K562 (cell line): ENCODE results near the gene CNOT4. TPM values are rescaled to one million over a fixed set of nuclear protein-coding genes. Genes with fewer than 3 reads are reported as not detected.
"Not testable (repeated sequence)": the region's sequence is repeated elsewhere in the genome, so short reads cannot be mapped to it uniquely, and the experiment has no call there.

Source experiments
- ATAC-seq: fragments of 200-7000 bp; cut with Tn5 transposase; 3 replicates; pipeline ENCODE4 v1.9.1; 2020; ENCODE audit warnings: moderate library complexity
- BruUV-seq: library from RNA; stranded (reverse); fragments of 400-500 nt; replicated peaks from 2 replicates; lab custom pipeline; 2021; lab: Mats Ljungman, UMichigan
- CTCF ChIA-PET: fragments of 300-600 bp; formaldehyde crosslinking; extraction: SDS; loops from one replicate; lab custom pipeline; 2021; ENCODE audit warnings: low intra/inter-chr PET ratio; lab: Yijun Ruan, JAX
- POLR2A ChIA-PET: fragments of 300-600, 350-650 bp; sonication (Branson Sonifier 250); formaldehyde crosslinking; extraction: SDS; loops from one replicate; lab custom pipeline; 2021; ENCODE audit warnings: antibody characterized with exemption, inconsistent platforms; lab: Yijun Ruan, JAX
- DNase-seq, 4 experiments: peaks; one replicate each; pipeline versions ENCODE4 v3.0.0 to v3.0.0-alpha.2; 2011 to 2018; ENCODE audit warnings: low spot score in 3 of 4, mixed read lengths in 3 of 4; ENCODE audit errors: extremely low read depth in 1 of 4
- FAIRE-seq: peaks from 2 replicates; lab custom pipeline; 2011; peaks lifted over from hg19 to GRCh38; lab: Jason Lieb, UNC
- H2AFZ ChIP-seq: 2 replicates; pipeline ENCODE4 v1.6.0; 2011; ENCODE audit warnings: low read depth, low read length, control low read depth, inconsistent platforms
- H3K27ac ChIP-seq: fragments of 200-600 bp; 3 replicates; pipeline ENCODE4 v1.8.0; 2011; ENCODE audit warnings: low read depth, mild to moderate bottlenecking, control low read depth, inconsistent platforms, low read length, moderate library complexity, mixed read lengths; ENCODE audit errors: extremely low read depth
- H3K27me3 ChIP-seq, 2 experiments: fragments of 300-600 bp in 1 of 2; 2 replicates in 1 of 2; 3 replicates in 1 of 2; pipeline versions ENCODE4 v1.6.0 to v1.8.0; 2011; ENCODE audit warnings: inconsistent platforms in 2 of 2, low read length in 2 of 2, mild to moderate bottlenecking in 1 of 2, mixed read lengths in 1 of 2, moderate library complexity in 1 of 2; ENCODE audit not compliant: control insufficient read depth in 2 of 2, insufficient read depth in 2 of 2
- H3K36me3 ChIP-seq: fragments of 300-600 bp; 3 replicates; pipeline ENCODE4 v1.8.0; 2011; ENCODE audit warnings: mild to moderate bottlenecking, low read length, inconsistent platforms; ENCODE audit not compliant: control insufficient read depth, insufficient read depth
- H3K4me1 ChIP-seq, 2 experiments: fragments of 200-600 bp in 1 of 2; replicated peaks in 1 of 2; 2 replicates in 1 of 2; 3 replicates in 1 of 2; pipeline versions ENCODE4 v1.5.1 to v1.8.0; 2011; ENCODE audit warnings: inconsistent platforms in 2 of 2, low read length in 2 of 2, mild to moderate bottlenecking in 1 of 2, mixed read lengths in 1 of 2, moderate library complexity in 1 of 2; ENCODE audit not compliant: control insufficient read depth in 2 of 2, insufficient read depth in 2 of 2
- H3K4me2 ChIP-seq: 2 replicates; pipeline ENCODE4 v1.6.1; 2011; ENCODE audit warnings: low read length, control low read depth, inconsistent platforms, mixed read lengths; ENCODE audit not compliant: insufficient read depth
- H3K4me3 ChIP-seq: fragments of 200-600 bp; sonication (generic), shearing (Covaris generic); 2 replicates; pipeline ENCODE4 v1.5.1; 2016; ENCODE audit warnings: control low read depth, inconsistent platforms
- H3K79me2 ChIP-seq: fragments of 200-600 bp; 3 replicates; pipeline ENCODE4 v1.8.0; 2011; ENCODE audit warnings: low read length, inconsistent platforms; ENCODE audit not compliant: control insufficient read depth, insufficient read depth
- H3K9ac ChIP-seq, 2 experiments: 2 replicates each; pipeline versions ENCODE4 v1.6.0 to v1.6.1; 2011; ENCODE audit warnings: low read depth in 2 of 2, low read length in 2 of 2, control low read depth in 1 of 2, inconsistent platforms in 1 of 2, mild to moderate bottlenecking in 1 of 2, mixed read lengths in 1 of 2; ENCODE audit not compliant: insufficient read depth in 1 of 2
- H3K9me1 ChIP-seq: one replicate; pipeline ENCODE4 v1.6.0; 2011; ENCODE audit warnings: inconsistent platforms, mild to moderate bottlenecking, low read length, moderate library complexity; ENCODE audit not compliant: control insufficient read depth, insufficient read depth
- H3K9me3 ChIP-seq: replicated peaks from 2 replicates; pipeline ENCODE4 v1.5.1; 2011; ENCODE audit warnings: low read depth, low read length, inconsistent platforms; ENCODE audit not compliant: control insufficient read depth, insufficient read depth
- H4K20me1 ChIP-seq: replicated peaks from 2 replicates; pipeline ENCODE4 v1.6.1; 2011; ENCODE audit warnings: low read length, inconsistent platforms, mixed read lengths; ENCODE audit not compliant: control insufficient read depth, insufficient read depth
- ARID1B ChIP-seq: fragments of 450-650 bp; IDR thresholded peaks from 2 replicates; pipeline ENCODE4 v1.6.1; 2016; ENCODE audit warnings: antibody characterized with exemption, mild to moderate bottlenecking, inconsistent platforms
- BCOR ChIP-seq: fragments of 450-650 bp; IDR thresholded peaks from 2 replicates; pipeline ENCODE4 v1.6.1; 2016
- CEBPB ChIP-seq: fragments of 450-650 bp; IDR thresholded peaks from 2 replicates; pipeline ENCODE4 v1.6.1; 2016; ENCODE audit warnings: missing genetic modification characterization, missing compliant biosample characterization
- CEBPG ChIP-seq, 3 experiments: fragments of 200-800 bp in 1 of 3; sonication (Bioruptor generic) in 1 of 3; sonication (generic) in 1 of 3; formaldehyde crosslinking in 1 of 3; IDR thresholded peaks in 2 of 3; conservative IDR thresholded peaks in 1 of 3; 2 replicates each; pipeline versions ENCODE4 v1.6.1 to v1.8.0; 2016 to 2022; ENCODE audit warnings: missing compliant biosample characterization in 2 of 3, missing genetic modification characterization in 2 of 3, mild to moderate bottlenecking in 1 of 3, missing genetic modification reagents in 1 of 3
- DMBX1 ChIP-seq: fragments of 250-450 bp; sonication (Bioruptor Pico); IDR thresholded peaks from 2 replicates; pipeline ENCODE4 v1.8.0; 2022; ENCODE audit warnings: inconsistent platforms, mild to moderate bottlenecking, moderate library complexity, borderline replicate concordance
- FOSL1 ChIP-seq: fragments of 200-800 bp; sonication (Bioruptor generic); conservative IDR thresholded peaks from 2 replicates; pipeline ENCODE4 v1.6.1; 2016; ENCODE audit warnings: missing genetic modification characterization, missing compliant biosample characterization
- JUND ChIP-seq, 2 experiments: IDR thresholded peaks; 2 replicates in 1 of 2; 3 replicates in 1 of 2; pipeline ENCODE4 v1.6.1; 2011; ENCODE audit warnings: borderline replicate concordance in 2 of 2, low read depth in 2 of 2, low read length in 2 of 2, improper control_type of control experiment in 1 of 2, missing biosample characterization in 1 of 2, missing genetic modification characterization in 1 of 2, missing genetic modification reagents in 1 of 2
- KDM1A ChIP-seq, 2 experiments: fragments of 450-650 bp; IDR thresholded peaks; 2 replicates each; pipeline ENCODE4 v1.6.1; 2016; ENCODE audit warnings: mild to moderate bottlenecking in 2 of 2
- MCM2 ChIP-seq: fragments of 450-650 bp; IDR thresholded peaks from 2 replicates; pipeline ENCODE4 v1.6.1; 2017; ENCODE audit warnings: low read depth, mild to moderate bottlenecking
- RBM25 ChIP-seq: fragments of 200-400 bp; formaldehyde crosslinking; IDR thresholded peaks from 2 replicates; pipeline ENCODE4 v1.6.1; 2018; ENCODE audit warnings: low read length, low read depth, moderate library complexity; ENCODE audit not compliant: severe bottlenecking
- RCOR1 ChIP-seq, 2 experiments: IDR thresholded peaks; 2 replicates each; pipeline ENCODE4 v1.6.1; 2012; ENCODE audit warnings: low read depth in 2 of 2, low read length in 2 of 2, borderline replicate concordance in 1 of 2, improper control_type of control experiment in 1 of 2
- ZNF121 ChIP-seq: sonication (generic); formaldehyde crosslinking; conservative IDR thresholded peaks from 2 replicates; pipeline ENCODE4 v1.8.0; 2022; ENCODE audit warnings: missing genetic modification reagents
- WGBS: fragments of 100-300 bp; shearing (Covaris generic); methylation state at CpG from one replicate; pipeline ENCODE4 v1.1.6; 2016; ENCODE audit warnings: low coverage, mixed read lengths; ENCODE audit not compliant: insufficient coverage; ENCODE audit errors: missing lambda C conversion rate; 5-methylcytosine and 5-hydroxymethylcytosine counted together
- in situ Hi-C: fragments of 300-500 bp; cut with MboI; formaldehyde crosslinking; loops from 4 replicates; pipeline ENCODE4 v1.15.0; 2018; ENCODE audit warnings: inconsistent platforms, mixed read lengths
- intact Hi-C: fragments of 100-400 bp; cut with micrococcal nuclease; formaldehyde crosslinking; loops from 2 replicates; pipeline ENCODE4 v1.14.2; 2022
- polyA plus RNA-seq, 8 experiments: library from polyadenylated mRNA; depleted of rRNA in 4 of 8; stranded (reverse) in 5 of 8; unstranded in 3 of 8; fragments of >200 nt; fragmentation: Nextera tagmentation in 2 of 8; fragmentation: Illumina TruSeq in 1 of 8; extraction: Ambion mirVana in 2 of 8; extraction: Trizol in 1 of 8; gene quantifications; 2 replicates each; pipeline versions ENCODE4 v1.2.1 to v1.2.3, GENCODE V29; 2011 to 2014; ENCODE audit warnings: inconsistent platforms in 1 of 8, missing spikeins in 1 of 8
- total RNA-seq, 7 experiments: library from RNA; depleted of rRNA in 6 of 7; stranded (reverse); fragments of >200 nt in 6 of 7; fragmentation: Illumina TruSeq in 2 of 7; extraction: Trizol in 2 of 7; gene quantifications; 2 replicates each; pipeline versions ENCODE4 v1.2.1 to v1.2.3, GENCODE V29; 2011 to 2021; ENCODE audit warnings: low replicate concordance in 1 of 7
- TF ChIP-seq, protein P1 (sequence below), 2 experiments: fragments of 450-650 bp in 1 of 2; sonication (generic) in 1 of 2; formaldehyde crosslinking in 1 of 2; IDR thresholded peaks in 1 of 2; conservative IDR thresholded peaks in 1 of 2; 2 replicates each; pipeline versions ENCODE4 v1.6.1 to v1.8.1; 2016 to 2023; ENCODE audit warnings: mild to moderate bottlenecking in 2 of 2, moderate library complexity in 2 of 2, inconsistent platforms in 1 of 2, missing genetic modification reagents in 1 of 2

CNOT4 gene
- total and polyA plus RNA-seq, 9 of the 15 experiments (the other 6 are each of a cell fraction or from before 2014, with no cell fraction given), result 8.6 to 24.1 (median 15.4) TPM

- BruUV-seq, in situ Hi-C loops: not testable (repeated sequence)
- 91% methylated on average over 4 of the region's 4 CpGs for WGBS
Observed at GRCh38 chr7:135469705-135470104, 40.2 kb downstream of the CNOT4 start.

GRCh38 chr7:135467207-135467711 is 42.6 kb downstream of the CNOT4 start:
- no TSS peak for BruUV-seq
- Histone ChIP-seq H3K27ac (no peak overlapping the region), H3K27me3 (no peaks in the 10 kb centered on the region), H3K79me2 (peaks cover 58% of the 10 kb centered on the region), H3K4me1 (peaks cover 3 to 8% of the 10 kb centered on the region in 2 experiments; a peak in 2 of 5 replicates), H2AFZ (no peak overlapping the region), H3K4me2 (no peak overlapping the region), H4K20me1 (no peaks in the 10 kb centered on the region; the same call in 1 of the 2 replicates), H3K9ac (no peak overlapping the region), H3K4me3 (no peak overlapping the region), H3K36me3 (no peaks in the 10 kb centered on the region)
- CTCF ChIA-PET, result no interaction called here
- 59% methylated on average over 5 of the region's 5 CpGs for WGBS
- in situ Hi-C loops, result no loop called here
- no peak for DNase-seq
- FAIRE-seq, result no peak
- TF ChIP-seq ZNF121 (peak; percentile 97), JUND (IDR thresholded peaks at IDR 0.05; ENCODE audit: borderline replicate concordance, low read depth, low read length) (0 out of 2 replicates have a peak, but pooled peaks have one; percentile 15), JUND (tag; IDR thresholded peaks at IDR 0.05; ENCODE audit: borderline replicate concordance, low read depth, low read length) (no peak), BCOR (peak; percentile 21; the same call in 1 of the 2 replicates), ARID1B (peak; percentile 5; the same call in 1 of the 2 replicates), KDM1A (IDR thresholded peaks at IDR 0.05) (0 out of 4 replicates have a peak, but pooled peaks of 1 of the 2 experiments have one; percentile 15), RBM25 (peak; percentile 59), DMBX1 (no peak), RCOR1 (IDR thresholded peaks at IDR 0.05; ENCODE audit: borderline replicate concordance in 1 of 2, low read depth in 2 of 2, low read length in 2 of 2) (no peak), CEBPG (CRISPR knock-in tag; IDR thresholded peaks at IDR 0.05) (no peak), CEBPG (tag; conservative IDR thresholded peaks at IDR 0.05 in 1 of 2, IDR thresholded peaks at IDR 0.05 in 1 of 2) (0 out of 4 replicates have a peak, but pooled peaks of 1 of the 2 experiments have one; percentile 26), MCM2 (no peak), FOSL1 (tag) (peak; percentile 31; the same call in 1 of the 2 replicates)
- TF ChIP-seq, protein P1, sequence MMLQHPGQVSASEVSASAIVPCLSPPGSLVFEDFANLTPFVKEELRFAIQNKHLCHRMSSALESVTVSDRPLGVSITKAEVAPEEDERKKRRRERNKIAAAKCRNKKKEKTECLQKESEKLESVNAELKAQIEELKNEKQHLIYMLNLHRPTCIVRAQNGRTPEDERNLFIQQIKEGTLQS (IDR thresholded peaks at IDR 0.05), result peak; percentile 34; the same call in 1 of the 2 replicates
- TF ChIP-seq, protein P1 (CRISPR knock-in tag; conservative IDR thresholded peaks at IDR 0.05), result no peak
- TF ChIP-seq, all 486 proteins: peak for 9
- peak; percentile 20 for ATAC-seq
- POLR2A ChIA-PET, result interaction anchor here (0.6 to 1.1 kb wide), 2 partner anchors 20 to 26 kb away, joined by 3 to 5 read pairs; no protein-coding TSS in a partner anchor
- Histone ChIP-seq H3K9me3 (no peaks in the 10 kb centered on the region), H3K9me1 (no peaks in the 10 kb centered on the region)
- intact Hi-C loops, result no loop called here

More at GRCh38 chr7:135469705-135470104, 40.2 kb downstream of the CNOT4 start:
- POLR2A ChIA-PET, result interaction anchor here (1.0 to 1.5 kb wide), 2 partner anchors 9 to 15 kb away, joined by 3 to 4 read pairs; no protein-coding TSS in a partner anchor
- H3K4me1 ChIP-seq, H3K27me3 ChIP-seq, H3K9me1 ChIP-seq, H3K9me3 ChIP-seq, FAIRE-seq, H2AFZ ChIP-seq, DNase-seq, CTCF ChIA-PET, H3K4me3 ChIP-seq, H3K9ac ChIP-seq, H3K4me2 ChIP-seq, ATAC-seq, H3K36me3 ChIP-seq, H4K20me1 ChIP-seq, H3K27ac ChIP-seq, intact Hi-C loops: not testable (repeated sequence)
- 0 out of 2 replicates have a peak, but pooled peaks have one; percentile 39 for TF ChIP-seq CEBPB (tag)
- H3K79me2 ChIP-seq, result peaks cover 55% of the 10 kb centered on the region
